DOHH2 (cell line): ENCODE results near the gene FIGNL2.

Experiments
- H3F3A ChIP-seq: fragments of 200-600 bp; sonication (generic), shearing (Covaris generic); 2 replicates; pipeline ENCODE4 v1.6.0; 2016; ENCODE audit warnings: antibody characterized with exemption, mild to moderate bottlenecking; ENCODE audit not compliant: control insufficient read depth, insufficient read depth
- H3K27ac ChIP-seq: fragments of 200-600 bp; sonication (generic); 2 replicates; pipeline ENCODE4 v1.5.1; 2014; ENCODE audit warnings: low read depth, mild to moderate bottlenecking, low read length, moderate library complexity
- H3K27me3 ChIP-seq: fragments of 200-600 bp; sonication (generic); 2 replicates; pipeline ENCODE4 v1.6.1; 2014; ENCODE audit warnings: mild to moderate bottlenecking, low read length, mixed read lengths; ENCODE audit not compliant: control insufficient read depth
- H3K36me3 ChIP-seq: fragments of 200-600 bp; sonication (generic); 2 replicates; pipeline ENCODE4 v1.6.1; 2014; ENCODE audit warnings: mild to moderate bottlenecking, low read length, moderate library complexity, mixed read lengths; ENCODE audit not compliant: control insufficient read depth
- H3K4me1 ChIP-seq: fragments of 200-600 bp; sonication (generic); 2 replicates; pipeline ENCODE4 v1.6.1; 2014; ENCODE audit warnings: mild to moderate bottlenecking, low read length, mixed read lengths; ENCODE audit not compliant: control insufficient read depth
- H3K4me2 ChIP-seq: fragments of 200-600 bp; sonication (generic); 2 replicates; pipeline ENCODE4 v1.6.0; 2014; ENCODE audit warnings: mild to moderate bottlenecking, low read length, moderate library complexity
- H3K4me3 ChIP-seq: fragments of 200-600 bp; sonication (generic); 2 replicates; pipeline ENCODE4 v1.5.1; 2014; ENCODE audit warnings: mild to moderate bottlenecking, low read length, mixed read lengths
- H3K79me2 ChIP-seq: fragments of 200-600 bp; sonication (generic); 2 replicates; pipeline ENCODE4 v1.6.1; 2014; ENCODE audit warnings: mild to moderate bottlenecking, low read length, mixed read lengths; ENCODE audit not compliant: control insufficient read depth
- H3K9me2 ChIP-seq: fragments of 200-600 bp; sonication (generic); replicated peaks from 2 replicates; pipeline ENCODE4 v1.6.1; 2014; ENCODE audit warnings: mild to moderate bottlenecking, low read length, mixed read lengths; ENCODE audit not compliant: control insufficient read depth
- H3K9me3 ChIP-seq: fragments of 200-600 bp; sonication (generic); 2 replicates; pipeline ENCODE4 v1.6.1; 2014; ENCODE audit warnings: antibody characterized with exemption, low read length, mixed read lengths; ENCODE audit not compliant: control insufficient read depth, insufficient read depth
- H4K20me1 ChIP-seq: fragments of 200-600 bp; sonication (generic); 2 replicates; pipeline ENCODE4 v1.6.0; 2014; ENCODE audit warnings: low read depth, mild to moderate bottlenecking, antibody characterized with exemption, low read length, moderate library complexity; ENCODE audit not compliant: control insufficient read depth, insufficient read depth
- CTCF ChIP-seq: fragments of 200-600 bp; sonication (generic); IDR thresholded peaks from one replicate; pipeline ENCODE4 v1.5.1; 2014; ENCODE audit warnings: antibody characterized with exemption, mild to moderate bottlenecking, low read depth, low read length; ENCODE audit not compliant: poor library complexity, severe bottlenecking
- EZH2phosphoT487 ChIP-seq: fragments of 200-600 bp; sonication (generic); IDR thresholded peaks from 2 replicates; pipeline ENCODE4 v1.6.1; 2017; ENCODE audit warnings: borderline replicate concordance, mild to moderate bottlenecking, antibody characterized with exemption, low read length, moderate library complexity, mixed read lengths

FIGNL2 gene

DNA sequence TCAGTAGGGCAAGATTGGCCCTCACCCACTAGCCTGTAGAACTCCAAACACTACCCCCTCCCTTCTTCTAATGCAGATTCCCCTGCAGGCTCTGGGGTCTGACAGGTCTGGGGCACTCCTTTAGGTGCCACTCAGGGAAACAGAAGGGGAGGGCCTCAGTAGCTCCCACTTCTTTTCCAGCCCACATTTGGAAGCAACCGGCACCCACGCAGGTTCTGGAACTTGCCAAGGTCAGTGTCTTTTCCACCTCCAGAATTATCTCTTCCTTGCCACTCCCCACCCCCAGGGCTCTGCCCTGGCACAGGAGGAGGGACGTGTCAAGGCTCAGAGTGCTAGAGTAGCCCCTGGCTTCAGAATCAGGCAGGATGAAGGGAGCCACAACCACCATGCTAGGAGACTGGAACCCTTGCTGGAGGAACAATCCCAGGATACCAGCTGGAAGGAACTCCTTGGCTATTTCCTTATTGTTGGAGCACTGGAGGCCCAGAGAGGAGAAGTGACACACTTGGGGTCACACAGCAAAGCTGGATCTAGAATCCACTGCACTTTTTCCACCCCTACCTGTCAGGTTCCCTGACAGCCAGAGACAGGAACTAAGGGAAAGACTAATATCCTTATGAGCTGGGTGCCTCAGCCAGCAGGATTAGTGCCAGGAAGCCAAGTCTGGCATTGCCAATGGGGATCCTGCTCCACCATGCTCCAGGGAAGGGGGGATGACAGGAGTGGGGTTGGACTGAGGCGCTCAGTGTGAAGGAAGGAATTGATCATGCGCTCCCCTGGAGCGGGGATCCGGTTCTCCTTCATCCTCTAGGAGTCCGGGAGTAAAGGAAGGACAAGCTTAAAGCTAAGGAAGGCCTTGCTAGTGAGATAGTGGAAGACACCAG, 1.8 kb upstream of the FIGNL2 start:
- Histone ChIP-seq H3F3A (no peaks in the 10 kb centered on the region), H3K27ac (no peak overlapping the region), H3K4me3 (no peak overlapping the region), H3K27me3 (peaks cover 11% of the 10 kb centered on the region), H4K20me1 (no peaks in the 10 kb centered on the region), H3K4me1 (no peaks in the 10 kb centered on the region), H3K36me3 (no peaks in the 10 kb centered on the region), H3K9me3 (no peaks in the 10 kb centered on the region), H3K4me2 (no peak overlapping the region), H3K79me2 (no peaks in the 10 kb centered on the region), H3K9me2 (no peaks in the 10 kb centered on the region)
- no peak for TF ChIP-seq CTCF
- TF ChIP-seq EZH2phosphoT487 = no peak

- H3K36me3 ChIP-seq = no peaks in the 10 kb centered on the region
These were observed 570 bp upstream of the FIGNL2 start for GRCh38 chr12:51848841-51849735.

GRCh38 chr12:51847643-51848325, 734 bp downstream of the FIGNL2 start:
- H3F3A ChIP-seq = no peaks in the 10 kb centered on the region
- no peaks in the 10 kb centered on the region for H3K4me1 ChIP-seq
- peaks cover 15% of the 10 kb centered on the region for H3K27me3 ChIP-seq
- H3K27ac ChIP-seq = no peak overlapping the region
- H3K9me3 ChIP-seq = no peaks in the 10 kb centered on the region
- H3K9me2 ChIP-seq = no peaks in the 10 kb centered on the region
- H3K4me2 ChIP-seq = no peak overlapping the region
- no peak overlapping the region for H3K4me3 ChIP-seq
- no peaks in the 10 kb centered on the region for H3K36me3 ChIP-seq
- H4K20me1 ChIP-seq = no peaks in the 10 kb centered on the region
- TF ChIP-seq CTCF = no peak
- no peak for TF ChIP-seq EZH2phosphoT487
- H3K79me2 ChIP-seq = no peaks in the 10 kb centered on the region

More at GRCh38 chr12:51848841-51849735, 570 bp upstream of the FIGNL2 start:
- H3K27me3 ChIP-seq = peaks cover 15% of the 10 kb centered on the region
- no peaks in the 10 kb centered on the region for H3K4me1 ChIP-seq
- no peak for TF ChIP-seq CTCF
- TF ChIP-seq EZH2phosphoT487 = no peak
- H3K9me3 ChIP-seq = no peaks in the 10 kb centered on the region
- H4K20me1 ChIP-seq = no peaks in the 10 kb centered on the region
- H3K27ac ChIP-seq = no peak overlapping the region
- no peak overlapping the region for H3K4me2 ChIP-seq
- no peaks in the 10 kb centered on the region for H3K9me2 ChIP-seq
- no peak overlapping the region for H3K4me3 ChIP-seq
- H3F3A ChIP-seq = no peaks in the 10 kb centered on the region
- no peaks in the 10 kb centered on the region for H3K79me2 ChIP-seq
